Keratinocyte (primary cell): Measurements from ENCODE around the gene PLCL2. TPM values are rescaled to one million over a fixed set of nuclear protein-coding genes. Genes with fewer than 3 reads are reported as not detected.

Experiments
- DNase-seq: peaks from one replicate; pipeline ENCODE4 v3.0.0-alpha.2; 2011; ENCODE audit warnings: low read depth, missing footprints, low spot score
- FAIRE-seq: peaks from 2 replicates; lab custom pipeline; 2011; peaks lifted over from hg19 to GRCh38; lab: Jason Lieb, UNC
- H2AFZ ChIP-seq: 2 replicates; pipeline ENCODE4 v1.6.0; 2012; ENCODE audit warnings: low read length, control low read depth, inconsistent platforms; ENCODE audit not compliant: control insufficient read depth
- H3K27ac ChIP-seq: 2 replicates; pipeline ENCODE4 v1.5.1; 2011; ENCODE audit warnings: low read length; ENCODE audit not compliant: control insufficient read depth, insufficient read depth
- H3K27me3 ChIP-seq: 3 replicates; pipeline ENCODE4 v1.6.0; 2011; ENCODE audit warnings: low read length; ENCODE audit not compliant: control insufficient read depth, insufficient read depth; ENCODE audit errors: extremely low read depth
- H3K36me3 ChIP-seq, 2 experiments: 2 replicates in 1 of 2; 3 replicates in 1 of 2; pipeline ENCODE4 v1.5.1; 2011; ENCODE audit warnings: low read length in 2 of 2, mild to moderate bottlenecking in 1 of 2; ENCODE audit not compliant: control insufficient read depth in 2 of 2, insufficient read depth in 2 of 2; ENCODE audit errors: extremely low read depth in 1 of 2
- H3K4me1 ChIP-seq: 3 replicates; pipeline ENCODE4 v1.5.1; 2011; ENCODE audit warnings: low read length; ENCODE audit not compliant: control insufficient read depth, insufficient read depth; ENCODE audit errors: extremely low read depth
- H3K4me2 ChIP-seq: 3 replicates; pipeline ENCODE4 v1.6.0; 2011; ENCODE audit warnings: low read depth, low read length; ENCODE audit not compliant: control insufficient read depth, insufficient read depth; ENCODE audit errors: extremely low read depth
- H3K4me3 ChIP-seq, 3 experiments: fragments of 200-600 bp in 1 of 3; sonication (generic) in 1 of 3; 2 replicates in 2 of 3; 3 replicates in 1 of 3; pipeline ENCODE4 v1.5.1; 2011 to 2016; ENCODE audit warnings: low read length in 3 of 3, mild to moderate bottlenecking in 3 of 3, control low read depth in 2 of 3, inconsistent platforms in 1 of 3, low read depth in 1 of 3, mixed read lengths in 1 of 3, mixed run types in 1 of 3, moderate library complexity in 1 of 3; ENCODE audit not compliant: control insufficient read depth in 2 of 3, insufficient read depth in 2 of 3; ENCODE audit errors: extremely low read depth in 1 of 3
- H3K79me2 ChIP-seq: 2 replicates; pipeline ENCODE4 v1.6.0; 2012; ENCODE audit warnings: low read length; ENCODE audit not compliant: control insufficient read depth, insufficient read depth
- H3K9ac ChIP-seq: 3 replicates; pipeline ENCODE4 v1.6.0; 2011; ENCODE audit warnings: low read length; ENCODE audit not compliant: control insufficient read depth, insufficient read depth; ENCODE audit errors: extremely low read depth
- H3K9me1 ChIP-seq: 3 replicates; pipeline ENCODE4 v1.6.0; 2011; ENCODE audit warnings: low read length; ENCODE audit not compliant: control insufficient read depth, insufficient read depth; ENCODE audit errors: extremely low read depth
- H3K9me3 ChIP-seq: 2 replicates; pipeline ENCODE4 v1.5.1; 2012; ENCODE audit warnings: low read depth, low read length; ENCODE audit not compliant: control insufficient read depth
- H4K20me1 ChIP-seq: 3 replicates; pipeline ENCODE4 v1.6.0; 2011; ENCODE audit warnings: low read length; ENCODE audit not compliant: control insufficient read depth, insufficient read depth; ENCODE audit errors: extremely low read depth
- EZH2 ChIP-seq: IDR thresholded peaks from one replicate; pipeline ENCODE4 v1.6.1; 2012; ENCODE audit warnings: inconsistent platforms, mild to moderate bottlenecking, low read length, moderate library complexity
- dilution Hi-C: fragments of 300-500 bp; cut with MboI; formaldehyde crosslinking; loops from one replicate; pipeline ENCODE4 v1.7.0; 2020; ENCODE audit warnings: low sequenced_read_pairs; ENCODE audit not compliant: extremely low pct_ligation_motif_present
- polyA plus RNA-seq, 5 experiments: library from polyadenylated mRNA; depleted of rRNA in 3 of 5; stranded (reverse) in 3 of 5; stranded (forward) in 1 of 5; unstranded in 1 of 5; fragments of >200 nt; gene quantifications; 1 replicate in 1 of 5; 2 replicates in 3 of 5; 3 replicates in 1 of 5; pipeline versions ENCODE4 v1.2.1 to v1.2.3, GENCODE V29; 2011 to 2012; ENCODE audit warnings: missing spikeins in 2 of 5, low read depth in 1 of 5, low replicate concordance in 1 of 5
- TF ChIP-seq, protein P1 (sequence below), 3 experiments: IDR thresholded peaks in 1 of 3; conservative IDR thresholded peaks in 1 of 3; optimal IDR thresholded peaks in 1 of 3; 2 replicates in 2 of 3; 3 replicates in 1 of 3; pipeline versions ENCODE3 to v1.5.1; 2011; ENCODE audit warnings: low read length in 3 of 3, mild to moderate bottlenecking in 3 of 3, moderate library complexity in 2 of 3, control low read depth in 1 of 3, inconsistent platforms in 1 of 3; ENCODE audit not compliant: insufficient read depth in 2 of 3; ENCODE audit errors: extremely low read depth in 1 of 3

The PLCL2 gene
- polyA plus RNA-seq, 1 donor (not counting 4 experiments of a cell fraction or from before 2014, with no cell fraction given) = 0.20 TPM

GRCh38 chr3:16982460-16982859 is 97.7 kb downstream of the PLCL2 start:
- Histone ChIP-seq H3K4me2 (no peak overlapping the region), H3K9me1 (no peaks in the 10 kb centered on the region), H3K79me2 (no peaks in the 10 kb centered on the region), H3K27me3 (no peaks in the 10 kb centered on the region), H3K27ac (no peak overlapping the region), H3K4me3 (no peak overlapping the region), H4K20me1 (no peaks in the 10 kb centered on the region), H3K9ac (no peak overlapping the region), H2AFZ (peak overlapping the region; percentile 13), H3K4me1 (no peaks in the 10 kb centered on the region), H3K36me3 (no peaks in the 10 kb centered on the region), H3K9me3 (no peaks in the 10 kb centered on the region)
- FAIRE-seq (no peak), DNase-seq (no peak)
- dilution Hi-C loops = no loop called here
- TF ChIP-seq, protein P1, sequence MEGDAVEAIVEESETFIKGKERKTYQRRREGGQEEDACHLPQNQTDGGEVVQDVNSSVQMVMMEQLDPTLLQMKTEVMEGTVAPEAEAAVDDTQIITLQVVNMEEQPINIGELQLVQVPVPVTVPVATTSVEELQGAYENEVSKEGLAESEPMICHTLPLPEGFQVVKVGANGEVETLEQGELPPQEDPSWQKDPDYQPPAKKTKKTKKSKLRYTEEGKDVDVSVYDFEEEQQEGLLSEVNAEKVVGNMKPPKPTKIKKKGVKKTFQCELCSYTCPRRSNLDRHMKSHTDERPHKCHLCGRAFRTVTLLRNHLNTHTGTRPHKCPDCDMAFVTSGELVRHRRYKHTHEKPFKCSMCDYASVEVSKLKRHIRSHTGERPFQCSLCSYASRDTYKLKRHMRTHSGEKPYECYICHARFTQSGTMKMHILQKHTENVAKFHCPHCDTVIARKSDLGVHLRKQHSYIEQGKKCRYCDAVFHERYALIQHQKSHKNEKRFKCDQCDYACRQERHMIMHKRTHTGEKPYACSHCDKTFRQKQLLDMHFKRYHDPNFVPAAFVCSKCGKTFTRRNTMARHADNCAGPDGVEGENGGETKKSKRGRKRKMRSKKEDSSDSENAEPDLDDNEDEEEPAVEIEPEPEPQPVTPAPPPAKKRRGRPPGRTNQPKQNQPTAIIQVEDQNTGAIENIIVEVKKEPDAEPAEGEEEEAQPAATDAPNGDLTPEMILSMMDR (optimal IDR thresholded peaks at IDR 0.05 in 1 of 3, IDR thresholded peaks at IDR 0.05 in 1 of 3, conservative IDR thresholded peaks at IDR 0.05 in 1 of 3; ENCODE audit: extremely low read depth in 1 of 3, insufficient read depth in 2 of 3, low read length in 3 of 3) = no peak
- TF ChIP-seq EZH2 = no peak

- no peak overlapping the region for H3K9ac ChIP-seq
- H3K9me3 ChIP-seq = no peaks in the 10 kb centered on the region
- DNase-seq (no peak), FAIRE-seq (no peak)
- no peak for TF ChIP-seq EZH2
- TF ChIP-seq, protein P1 (optimal IDR thresholded peaks at IDR 0.05 in 1 of 3, IDR thresholded peaks at IDR 0.05 in 1 of 3, conservative IDR thresholded peaks at IDR 0.05 in 1 of 3; ENCODE audit: extremely low read depth in 1 of 3, insufficient read depth in 2 of 3, low read length in 3 of 3) = no peak
- no peak overlapping the region for H3K27ac ChIP-seq
- no peaks in the 10 kb centered on the region for H3K36me3 ChIP-seq
- no peaks in the 10 kb centered on the region for H3K79me2 ChIP-seq
- dilution Hi-C loops = no loop called here
- H3K4me1 ChIP-seq = no peaks in the 10 kb centered on the region
- no peaks in the 10 kb centered on the region for H4K20me1 ChIP-seq
- H3K9me1 ChIP-seq = no peaks in the 10 kb centered on the region
- no peak overlapping the region for H3K4me3 ChIP-seq
- no peak overlapping the region for H2AFZ ChIP-seq
- H3K4me2 ChIP-seq = no peak overlapping the region
- no peaks in the 10 kb centered on the region for H3K27me3 ChIP-seq
These were observed 100.9 kb downstream of the PLCL2 start for GRCh38 chr3:16985608-16986007.
